ENCODE results near the gene TLK1.

GRCh38 chr2:171187177-171187576, 26.5 kb upstream of the TLK1 start:
- TF ChIP-seq CTCF (IDR thresholded peaks at IDR 0.05) (no peak), POLR2A (IDR thresholded peaks at IDR 0.05) (no peak), POLR2AphosphoS5 (IDR thresholded peaks at IDR 0.05) (no peak)
